SH-SY5Y (cell line): Measurements from ENCODE around the gene ANTXR1.

ENCODE experiments used
- GATA2 ChIP-seq: IDR thresholded peaks from 2 replicates; pipeline ENCODE4 v1.6.1; 2011; ENCODE audit warnings: mild to moderate bottlenecking, low read depth, low read length
- GATA3 ChIP-seq: IDR thresholded peaks from 2 replicates; pipeline ENCODE4 v1.6.1; 2011; ENCODE audit warnings: low read depth, mild to moderate bottlenecking, low read length, moderate library complexity

DNA sequence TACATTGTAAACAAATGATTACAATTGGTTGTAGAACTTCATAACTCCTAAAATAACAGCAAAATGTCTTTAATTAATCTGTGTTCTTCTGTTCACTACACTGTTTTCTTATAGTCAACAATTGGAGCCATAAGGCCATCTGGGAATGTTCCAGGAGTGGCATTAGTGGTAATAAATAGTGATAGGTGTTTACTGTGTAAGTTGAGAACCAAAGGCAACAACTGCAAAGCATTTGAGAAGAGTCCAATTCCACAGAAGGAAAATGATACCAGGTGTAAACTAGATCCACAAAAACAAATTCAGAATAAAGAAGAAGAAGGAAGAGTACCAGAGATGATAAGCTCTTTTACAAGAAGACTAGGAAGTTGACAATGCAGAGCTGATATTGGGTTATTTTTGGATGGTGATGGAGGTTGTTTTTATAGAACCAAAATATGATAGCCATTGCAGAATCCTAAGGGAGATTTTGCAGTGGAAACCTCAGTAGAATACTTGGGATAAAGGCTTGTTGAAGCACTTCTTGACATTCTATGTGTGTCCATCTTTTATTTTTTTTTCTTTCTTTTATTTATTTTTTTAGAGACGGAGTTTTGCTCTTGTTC is 52.9 kb downstream of the ANTXR1 start:
- TF ChIP-seq GATA2 (no peak), GATA3 (no peak)
